ENCODE results near the gene NELFB.

NELFB gene

DNA sequence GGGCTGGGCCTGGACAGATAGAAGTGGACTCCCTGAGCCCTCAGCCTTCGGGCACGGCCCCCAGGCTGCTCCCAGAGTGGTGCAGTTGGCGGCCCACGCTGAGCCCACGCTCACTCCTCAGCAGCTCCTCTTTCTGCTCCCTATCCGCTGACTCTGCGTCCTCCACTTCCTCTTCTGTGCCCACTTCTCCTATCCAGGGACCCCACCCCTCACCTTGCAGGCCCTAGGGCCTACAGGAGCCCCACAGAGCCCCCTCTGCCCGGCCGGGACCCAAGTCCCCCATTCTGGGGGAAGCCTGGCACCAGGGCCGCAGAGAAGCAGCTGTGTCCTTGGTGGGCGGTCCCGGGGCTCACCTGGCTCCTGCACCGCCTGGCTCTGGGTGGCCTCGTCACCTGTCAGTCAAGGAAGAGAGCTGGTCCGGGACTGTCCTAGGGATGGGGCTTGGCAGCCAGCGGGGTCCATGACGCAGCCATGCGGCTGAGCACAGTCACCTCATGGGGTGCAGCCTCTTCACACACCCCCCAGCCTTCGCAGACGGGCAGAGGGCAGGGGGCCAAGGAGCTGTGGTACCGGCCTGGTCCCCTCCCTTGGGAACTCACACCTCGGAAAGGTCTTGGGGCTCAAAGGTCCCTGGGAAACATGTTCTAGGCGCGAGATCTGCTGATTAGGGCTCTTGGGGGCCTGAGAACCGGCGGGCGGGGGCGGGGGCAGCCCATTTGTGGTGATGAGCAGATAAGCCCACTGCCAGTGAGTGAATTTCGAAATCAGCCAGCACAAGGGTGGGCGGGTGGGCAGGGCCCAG is 52.3 kb downstream of the NELFB start:
- DNase-seq (ENCODE audit: extremely low read depth, low read depth): no peak
- TF ChIP-seq, protein P1, sequence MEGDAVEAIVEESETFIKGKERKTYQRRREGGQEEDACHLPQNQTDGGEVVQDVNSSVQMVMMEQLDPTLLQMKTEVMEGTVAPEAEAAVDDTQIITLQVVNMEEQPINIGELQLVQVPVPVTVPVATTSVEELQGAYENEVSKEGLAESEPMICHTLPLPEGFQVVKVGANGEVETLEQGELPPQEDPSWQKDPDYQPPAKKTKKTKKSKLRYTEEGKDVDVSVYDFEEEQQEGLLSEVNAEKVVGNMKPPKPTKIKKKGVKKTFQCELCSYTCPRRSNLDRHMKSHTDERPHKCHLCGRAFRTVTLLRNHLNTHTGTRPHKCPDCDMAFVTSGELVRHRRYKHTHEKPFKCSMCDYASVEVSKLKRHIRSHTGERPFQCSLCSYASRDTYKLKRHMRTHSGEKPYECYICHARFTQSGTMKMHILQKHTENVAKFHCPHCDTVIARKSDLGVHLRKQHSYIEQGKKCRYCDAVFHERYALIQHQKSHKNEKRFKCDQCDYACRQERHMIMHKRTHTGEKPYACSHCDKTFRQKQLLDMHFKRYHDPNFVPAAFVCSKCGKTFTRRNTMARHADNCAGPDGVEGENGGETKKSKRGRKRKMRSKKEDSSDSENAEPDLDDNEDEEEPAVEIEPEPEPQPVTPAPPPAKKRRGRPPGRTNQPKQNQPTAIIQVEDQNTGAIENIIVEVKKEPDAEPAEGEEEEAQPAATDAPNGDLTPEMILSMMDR (IDR thresholded peaks at IDR 0.05; ENCODE audit: low read depth, low read length): no peak

- no peak for DNase-seq (ENCODE audit: extremely low read depth, low read depth)
Observed at GRCh38 chr9:137308057-137308619, 53.0 kb downstream of the NELFB start.

DNA sequence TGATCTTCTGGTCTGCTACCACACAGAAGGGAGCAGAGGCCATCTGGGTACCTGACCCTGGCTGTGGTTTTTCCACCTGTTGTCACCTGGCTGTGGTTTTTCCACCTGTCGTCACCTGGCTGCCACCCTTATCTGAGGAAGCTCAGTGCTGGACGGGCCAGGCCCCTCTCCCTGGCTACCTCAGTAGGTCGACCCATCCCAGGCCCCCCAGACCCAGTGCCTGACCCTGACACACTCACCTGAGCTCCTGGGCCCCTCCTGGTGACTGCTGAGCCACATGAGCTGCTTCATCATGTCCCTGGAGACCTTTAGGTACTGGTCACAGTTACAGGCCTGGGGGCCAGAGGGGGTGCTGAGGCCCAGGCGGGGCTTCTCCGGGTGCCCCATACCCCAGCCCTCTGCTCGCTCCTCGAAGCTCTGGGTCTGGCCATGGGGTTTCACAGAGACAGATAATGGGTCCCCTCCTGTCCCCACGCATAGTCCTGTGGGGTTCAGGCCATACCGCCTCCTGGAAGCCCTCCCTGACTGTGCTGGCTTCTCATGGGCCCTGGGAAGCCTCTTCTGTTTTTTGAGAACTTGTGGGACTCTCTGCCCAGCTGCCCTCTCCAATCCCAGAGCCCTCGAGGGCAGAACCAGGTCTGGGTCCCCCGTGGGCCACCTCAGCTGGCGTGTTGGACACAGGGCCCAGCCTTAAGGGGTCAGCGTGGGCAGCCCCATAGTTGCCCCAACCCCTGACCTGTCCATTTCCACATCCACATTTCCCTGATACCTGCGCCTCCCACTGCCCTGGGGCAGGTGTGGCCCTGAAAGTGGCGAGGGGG is 54.5 kb downstream of the NELFB start:
- TF ChIP-seq, protein P1 (IDR thresholded peaks at IDR 0.05; ENCODE audit: low read depth, low read length): no peak
- DNase-seq (ENCODE audit: extremely low read depth, low read depth): no peak

More at GRCh38 chr9:137308057-137308619, 53.0 kb downstream of the NELFB start:
- TF ChIP-seq, protein P1 (IDR thresholded peaks at IDR 0.05; ENCODE audit: low read depth, low read length): no peak

- DNase-seq (ENCODE audit: extremely low read depth, low read depth): no peak
- TF ChIP-seq, protein P1 (IDR thresholded peaks at IDR 0.05; ENCODE audit: low read depth, low read length): no peak
Observed at GRCh38 chr9:137310189-137311052, 55.3 kb downstream of the NELFB start.

- DNase-seq (ENCODE audit: extremely low read depth, low read depth): no peak
Observed at GRCh38 chr9:137311171-137311985, 56.3 kb downstream of the NELFB start.

More at GRCh38 chr9:137311171-137311985, 56.3 kb downstream of the NELFB start:
- TF ChIP-seq, protein P1 (IDR thresholded peaks at IDR 0.05; ENCODE audit: low read depth, low read length): no peak

Data from AG09319 (cell line).